ENCODE data around the gene MRNIP.

The MRNIP gene

GRCh38 chr5:179858586-179859427 is at the start of gene MRNIP:
Gene MRNIP (minus strand): TSS chr5:179858817. CDS start chr5:179858796, 21 bp downstream.
- DNase-seq (ENCODE audit: low read depth in 3 of 3) = peak; percentile 81 to 93 (median 88)

GRCh38 chr5:179907556-179908324 is 49.1 kb upstream of the MRNIP start, which contains the start of gene TBC1D9B:
Gene TBC1D9B (minus strand): TSS chr5:179907897. CDS start chr5:179907821, 76 bp downstream.
- peak; percentile 16 to 54 (median 40) for DNase-seq (ENCODE audit: low read depth in 3 of 3)

- peak in 1 of 3 experiments; percentile 30 for DNase-seq (ENCODE audit: low read depth in 3 of 3)
Measured at GRCh38 chr5:179906795-179907555, 48.4 kb upstream of the MRNIP start.

GRCh38 chr5:179906294-179906794 is 47.7 kb upstream of the MRNIP start:
- DNase-seq (ENCODE audit: low read depth in 3 of 3) = no peak

GRCh38 chr5:179905161-179905560 is 46.5 kb upstream of the MRNIP start:
- no peak for DNase-seq (ENCODE audit: low read depth in 3 of 3)

- no peak for DNase-seq (ENCODE audit: low read depth in 3 of 3)
Measured at GRCh38 chr5:179904463-179905160, 46.0 kb upstream of the MRNIP start.

- DNase-seq (ENCODE audit: low read depth in 3 of 3) = no peak
Measured at GRCh38 chr5:179902763-179903158, 44.1 kb upstream of the MRNIP start.

- no peak for DNase-seq (ENCODE audit: low read depth in 3 of 3)
Measured at GRCh38 chr5:179901915-179902762, 43.5 kb upstream of the MRNIP start.

- DNase-seq (ENCODE audit: low read depth in 3 of 3) = no peak
Measured at GRCh38 chr5:179901462-179901861, 42.8 kb upstream of the MRNIP start.

- no peak for DNase-seq (ENCODE audit: low read depth in 3 of 3)
Measured at GRCh38 chr5:179900711-179901110, 42.1 kb upstream of the MRNIP start.

GRCh38 chr5:179900206-179900605 is 41.6 kb upstream of the MRNIP start:
- DNase-seq (ENCODE audit: low read depth in 3 of 3) = no peak

GRCh38 chr5:179895861-179896260 is 37.2 kb upstream of the MRNIP start:
- DNase-seq (ENCODE audit: low read depth in 3 of 3) = no peak

GRCh38 chr5:179893958-179894895 is 35.6 kb upstream of the MRNIP start:
- DNase-seq (ENCODE audit: low read depth in 3 of 3) = no peak

- DNase-seq (ENCODE audit: low read depth in 3 of 3) = no peak
Measured at GRCh38 chr5:179893076-179893957, 34.7 kb upstream of the MRNIP start.

GRCh38 chr5:179892255-179892654 is 33.6 kb upstream of the MRNIP start:
- DNase-seq (ENCODE audit: low read depth in 3 of 3) = no peak

GRCh38 chr5:179890751-179891682 is 32.4 kb upstream of the MRNIP start:
- DNase-seq (ENCODE audit: low read depth in 3 of 3) = no peak

- no peak for DNase-seq (ENCODE audit: low read depth in 3 of 3)
Measured at GRCh38 chr5:179889885-179890284, 31.3 kb upstream of the MRNIP start.

All from stimulated activated CD4-positive, alpha-beta T cell treated with anti-CD3 and anti-CD28 coated beads, TNF-alpha, amount 100 ng/mL, for 24 hours (primary cell).